HepG2 (cell line): ENCODE data around the gene SYT9. TPM values are rescaled to one million over a fixed set of nuclear protein-coding genes. Genes with fewer than 3 reads are reported as not detected.
A peak's percentile ranks its signal among the peaks of the same experiment; 100 is the strongest.

ENCODE experiments used
- ATAC-seq: fragments of 200-7000 bp; cut with Tn5 transposase; 3 replicates; pipeline ENCODE4 v1.9.1; 2020; ENCODE audit warnings: mild to moderate bottlenecking, moderate library complexity
- BruUV-seq: library from RNA; stranded (reverse); fragments of 400-500 nt; replicated peaks from 2 replicates; lab custom pipeline; 2021; lab: Mats Ljungman, UMichigan
- CTCF ChIA-PET: fragments of 300-600 bp; formaldehyde crosslinking; extraction: SDS; loops from one replicate; lab custom pipeline; 2021; ENCODE audit warnings: low total read pairs, inconsistent platforms, low intra/inter-chr PET ratio; lab: Yijun Ruan, JAX
- POLR2A ChIA-PET: fragments of 350-600 bp; sonication (Branson Sonifier 250); formaldehyde crosslinking; loops from one replicate; lab custom pipeline; 2020; ENCODE audit warnings: antibody characterized with exemption, inconsistent platforms; lab: Yijun Ruan, JAX
- DNase-seq: peaks from one replicate; pipeline ENCODE4 v3.0.0-alpha.2; 2015; ENCODE audit warnings: low spot score
- FAIRE-seq: peaks from 3 replicates; lab custom pipeline; 2011; peaks lifted over from hg19 to GRCh38; lab: Jason Lieb, UNC
- H2AFZ ChIP-seq: one replicate; pipeline ENCODE4 v1.6.1; 2011; ENCODE audit warnings: low read length, inconsistent platforms
- H3K27ac ChIP-seq: fragments of 300-600 bp; 3 replicates; pipeline ENCODE4 v1.8.0; 2011; ENCODE audit warnings: mixed run types, mild to moderate bottlenecking, mixed read lengths, low read length, inconsistent platforms; ENCODE audit not compliant: insufficient read depth; ENCODE audit errors: extremely low read length
- H3K27me3 ChIP-seq, 2 experiments: fragments of 200-600 bp in 1 of 2; 2 replicates in 1 of 2; 3 replicates in 1 of 2; pipeline versions ENCODE4 v1.6.0 to v1.8.0; 2011; ENCODE audit warnings: low read length in 2 of 2, mild to moderate bottlenecking in 2 of 2, moderate library complexity in 2 of 2, inconsistent platforms in 1 of 2; ENCODE audit not compliant: insufficient read depth in 2 of 2, control insufficient read depth in 1 of 2
- H3K36me3 ChIP-seq, 2 experiments: fragments of 200-600 bp in 1 of 2; replicated peaks in 1 of 2; 2 replicates in 1 of 2; 3 replicates in 1 of 2; pipeline versions ENCODE4 v1.5.1 to v1.8.0; 2011; ENCODE audit warnings: low read length in 2 of 2, inconsistent platforms in 1 of 2; ENCODE audit not compliant: insufficient read depth in 2 of 2, control insufficient read depth in 1 of 2
- H3K4me1 ChIP-seq: 2 replicates; pipeline ENCODE4 v1.5.1; 2012; ENCODE audit warnings: low read length, inconsistent platforms; ENCODE audit not compliant: insufficient read depth
- H3K4me2 ChIP-seq: 2 replicates; pipeline ENCODE4 v1.6.0; 2011; ENCODE audit warnings: low read depth, low read length, inconsistent platforms
- H3K4me3 ChIP-seq, 3 experiments: fragments of 200-600 bp in 1 of 3; sonication (generic), shearing (Covaris generic) in 1 of 3; replicated peaks in 1 of 3; 2 replicates each; pipeline ENCODE4 v1.5.1; 2011 to 2016; ENCODE audit warnings: low read length in 3 of 3, inconsistent platforms in 2 of 3, low read depth in 2 of 3, mild to moderate bottlenecking in 2 of 3, control low read depth in 1 of 3, mixed read lengths in 1 of 3; ENCODE audit not compliant: insufficient read depth in 1 of 3
- H3K79me2 ChIP-seq: one replicate; pipeline ENCODE4 v1.6.1; 2011; ENCODE audit warnings: low read length, inconsistent platforms; ENCODE audit not compliant: insufficient read depth
- H3K9ac ChIP-seq: 2 replicates; pipeline ENCODE4 v1.6.0; 2011; ENCODE audit warnings: mild to moderate bottlenecking, low read depth, low read length, inconsistent platforms; ENCODE audit not compliant: insufficient read depth
- H3K9me3 ChIP-seq: 2 replicates; pipeline ENCODE4 v1.5.1; 2012; ENCODE audit warnings: mild to moderate bottlenecking, low read length
- H4K20me1 ChIP-seq: 2 replicates; pipeline ENCODE4 v1.6.0; 2011; ENCODE audit warnings: inconsistent platforms, mild to moderate bottlenecking, low read length, moderate library complexity; ENCODE audit not compliant: insufficient read depth
- FOXJ3 ChIP-seq: sonication (generic); formaldehyde crosslinking; IDR thresholded peaks from 2 replicates; pipeline ENCODE4 v1.4.0; 2020; ENCODE audit warnings: missing genetic modification reagents, mild to moderate bottlenecking, borderline replicate concordance
- MED8 ChIP-seq: sonication (generic); formaldehyde crosslinking; IDR thresholded peaks from 2 replicates; pipeline ENCODE4 v1.8.1; 2023; ENCODE audit warnings: mild to moderate bottlenecking, missing genetic modification reagents; ENCODE audit not compliant: insufficient replicate concordance
- NFE2 ChIP-seq: sonication (generic); formaldehyde crosslinking; IDR thresholded peaks from 2 replicates; pipeline ENCODE4 v1.4.0; 2020; ENCODE audit warnings: missing genetic modification reagents
- PHF21A ChIP-seq: sonication (generic); formaldehyde crosslinking; IDR thresholded peaks from 2 replicates; pipeline ENCODE4 v1.5.0; 2020; ENCODE audit warnings: mild to moderate bottlenecking, missing genetic modification reagents
- SALL1 ChIP-seq: sonication (generic); formaldehyde crosslinking; IDR thresholded peaks from 2 replicates; pipeline ENCODE4 v1.8.0; 2022; ENCODE audit warnings: mild to moderate bottlenecking, missing genetic modification reagents
- STAG1 ChIP-seq: sonication (generic); formaldehyde crosslinking; IDR thresholded peaks from 2 replicates; pipeline ENCODE4 v1.4.0; 2020; ENCODE audit warnings: missing genetic modification reagents
- TEAD3 ChIP-seq: optimal IDR thresholded peaks from 2 replicates; pipeline ENCODE3; 2016; ENCODE audit warnings: borderline replicate concordance
- TGIF2 ChIP-seq: IDR thresholded peaks from 2 replicates; pipeline ENCODE4 v1.6.1; 2016; ENCODE audit warnings: control low read depth, missing compliant biosample characterization
- WGBS: methylation state at CpG from one replicate; pipeline ENCODE4 v1.1.6; 2017; ENCODE audit warnings: low lambda C conversion rate; 5-methylcytosine and 5-hydroxymethylcytosine counted together
- in situ Hi-C: cut with HindIII; loops from 2 replicates; pipeline ENCODE4 v1.10.0; 2017; ENCODE audit warnings: low pct_unique_long_range_greater_than_20kb; ENCODE audit not compliant: extremely low pct_ligation_motif_present
- intact Hi-C: fragments of 100-400 bp; cut with micrococcal nuclease; formaldehyde crosslinking; loops from one replicate; pipeline ENCODE4 v1.10.0; 2022; ENCODE audit not compliant: unreplicated experiment
- polyA plus RNA-seq, 8 experiments: library from polyadenylated mRNA; depleted of rRNA in 3 of 8; stranded (reverse) in 7 of 8; unstranded in 1 of 8; fragments of >200 nt; fragmentation: Illumina TruSeq in 4 of 8; extraction: Trizol in 4 of 8; gene quantifications; 2 replicates each; pipeline versions ENCODE4 v1.2.1 to v1.2.3, GENCODE V29; 2011 to 2016; ENCODE audit warnings: low read depth in 4 of 8, missing spikeins in 1 of 8, mixed read lengths in 1 of 8; ENCODE audit not compliant: insufficient read depth in 1 of 8
- total RNA-seq, 5 experiments: library from RNA; depleted of rRNA; stranded (reverse); fragments of >200 nt; fragmentation: Illumina TruSeq; extraction: Trizol; gene quantifications; 2 replicates each; pipeline ENCODE4 v1.2.3, GENCODE V29; 2016; ENCODE audit warnings: low read depth in 1 of 5
- TF ChIP-seq, protein P1 (sequence below): sonication (generic); formaldehyde crosslinking; IDR thresholded peaks from 2 replicates; pipeline ENCODE4 v1.5.0; 2020; ENCODE audit warnings: mild to moderate bottlenecking, missing genetic modification reagents, moderate library complexity
- TF ChIP-seq, protein P2 (sequence below): sonication (generic); formaldehyde crosslinking; IDR thresholded peaks from 2 replicates; pipeline ENCODE4 v1.4.0; 2020; ENCODE audit warnings: mild to moderate bottlenecking, missing genetic modification reagents
- TF ChIP-seq, protein P3 (sequence below): sonication (generic); formaldehyde crosslinking; IDR thresholded peaks from 2 replicates; pipeline ENCODE4 v1.8.1; 2023; ENCODE audit warnings: mild to moderate bottlenecking, moderate library complexity, missing genetic modification reagents

Gene SYT9
- total and polyA plus RNA-seq, 2 of the 13 experiments (the other 11 are each of a cell fraction or from before 2014, with no cell fraction given), result not detected

DNA sequence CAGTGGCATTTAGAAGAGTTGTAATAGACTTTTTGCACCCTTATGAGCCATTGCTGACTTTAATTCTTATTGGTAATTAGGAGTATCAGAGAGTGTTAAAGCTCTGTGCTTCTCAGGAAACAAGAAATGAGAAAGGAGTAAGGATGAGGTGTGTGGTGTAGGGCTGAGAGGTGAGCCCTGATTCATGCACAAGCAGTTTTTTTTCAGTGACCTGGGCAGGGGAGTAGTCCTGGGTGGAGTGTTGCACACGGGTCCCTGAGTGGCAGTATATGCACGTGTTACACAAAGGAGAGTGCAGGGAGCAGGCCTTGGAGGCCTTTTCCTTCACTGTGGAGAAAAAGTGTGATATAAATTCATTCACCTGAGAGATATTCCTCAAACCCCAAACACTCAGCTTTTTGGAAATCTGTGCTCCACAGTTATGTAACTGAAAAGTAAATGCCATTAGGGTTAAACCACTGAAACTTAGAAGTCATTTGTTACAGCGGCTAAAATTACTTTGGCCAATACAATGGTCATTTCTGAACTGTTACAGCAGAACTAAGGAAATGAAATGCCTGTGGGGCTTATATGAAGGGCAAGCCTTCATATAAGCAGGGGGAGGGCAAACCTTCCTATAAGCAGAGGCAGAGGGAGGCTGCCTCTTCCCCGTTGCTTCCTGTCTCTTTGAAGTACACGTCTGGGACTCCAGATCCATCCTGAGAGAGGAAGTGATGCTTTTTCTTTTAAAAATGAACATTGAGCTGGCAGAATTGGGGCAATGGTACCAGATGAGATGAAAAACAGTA, 171.0 kb downstream of the SYT9 start:
- DNase-seq, result no peak
- no TSS peak for BruUV-seq
- CTCF ChIA-PET, result no interaction called here
- intact Hi-C loops, result no loop called here
- no peak overlapping the region for H3K4me2 ChIP-seq
- no peaks in the 10 kb centered on the region for H3K9me3 ChIP-seq
- no peak for ATAC-seq
- in situ Hi-C loops, result no loop called here
- H3K27ac ChIP-seq, result no peak overlapping the region
- TF ChIP-seq NFE2 (no peak), STAG1 (CRISPR knock-in tag) (0 out of 2 replicates have a peak, but pooled peaks have one; percentile 14)
- TF ChIP-seq, protein P1, sequence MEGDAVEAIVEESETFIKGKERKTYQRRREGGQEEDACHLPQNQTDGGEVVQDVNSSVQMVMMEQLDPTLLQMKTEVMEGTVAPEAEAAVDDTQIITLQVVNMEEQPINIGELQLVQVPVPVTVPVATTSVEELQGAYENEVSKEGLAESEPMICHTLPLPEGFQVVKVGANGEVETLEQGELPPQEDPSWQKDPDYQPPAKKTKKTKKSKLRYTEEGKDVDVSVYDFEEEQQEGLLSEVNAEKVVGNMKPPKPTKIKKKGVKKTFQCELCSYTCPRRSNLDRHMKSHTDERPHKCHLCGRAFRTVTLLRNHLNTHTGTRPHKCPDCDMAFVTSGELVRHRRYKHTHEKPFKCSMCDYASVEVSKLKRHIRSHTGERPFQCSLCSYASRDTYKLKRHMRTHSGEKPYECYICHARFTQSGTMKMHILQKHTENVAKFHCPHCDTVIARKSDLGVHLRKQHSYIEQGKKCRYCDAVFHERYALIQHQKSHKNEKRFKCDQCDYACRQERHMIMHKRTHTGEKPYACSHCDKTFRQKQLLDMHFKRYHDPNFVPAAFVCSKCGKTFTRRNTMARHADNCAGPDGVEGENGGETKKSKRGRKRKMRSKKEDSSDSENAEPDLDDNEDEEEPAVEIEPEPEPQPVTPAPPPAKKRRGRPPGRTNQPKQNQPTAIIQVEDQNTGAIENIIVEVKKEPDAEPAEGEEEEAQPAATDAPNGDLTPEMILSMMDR, result peak; percentile 27; the same call in 1 of the 2 replicates
- WGBS, result 7% methylated on average over 5 of the region's 5 CpGs
- no peaks in the 10 kb centered on the region for H3K4me1 ChIP-seq
- H3K9ac ChIP-seq, result no peak overlapping the region
- no peak overlapping the region for H3K4me3 ChIP-seq
- H2AFZ ChIP-seq, result no peak overlapping the region
- no peaks in the 10 kb centered on the region for H3K36me3 ChIP-seq
- no peaks in the 10 kb centered on the region for H4K20me1 ChIP-seq
- POLR2A ChIA-PET, result no interaction called here
- FAIRE-seq, result no peak
- peaks cover 0 to 13% of the 10 kb centered on the region in 2 experiments; a peak in 1 of 5 replicates for H3K27me3 ChIP-seq
- no peaks in the 10 kb centered on the region for H3K79me2 ChIP-seq

DNA sequence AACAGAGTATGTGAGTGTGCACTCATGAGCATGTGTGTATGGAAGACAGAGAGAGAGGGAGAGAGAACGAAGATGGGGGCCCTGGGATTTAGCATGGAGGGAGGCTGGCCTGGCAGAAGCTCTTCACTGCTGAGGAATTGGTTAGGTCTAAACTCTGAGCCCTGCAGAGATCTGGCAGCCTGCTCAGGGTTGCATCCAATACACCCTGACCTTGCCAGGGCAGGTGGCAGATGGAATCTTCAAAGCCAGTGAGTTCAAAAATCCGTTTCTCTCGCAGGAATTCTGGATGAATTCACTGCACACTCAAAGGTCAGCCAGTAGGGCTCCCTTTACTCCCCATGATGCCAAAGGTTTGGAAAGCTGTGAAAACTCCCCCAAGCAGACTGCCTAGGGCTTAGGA, 172.2 kb downstream of the SYT9 start:
- H3K27ac ChIP-seq, result no peak overlapping the region
- H3K27me3 ChIP-seq, result peaks cover 0 to 16% of the 10 kb centered on the region in 2 experiments; a peak in 1 of 5 replicates
- H3K36me3 ChIP-seq, result no peaks in the 10 kb centered on the region
- H2AFZ ChIP-seq, result no peak overlapping the region
- CTCF ChIA-PET, result no interaction called here
- WGBS, result 0% methylated on average over 3 of the region's 3 CpGs
- no peak overlapping the region for H3K4me3 ChIP-seq
- intact Hi-C loops, result no loop called here
- POLR2A ChIA-PET, result no interaction called here
- H3K9me3 ChIP-seq, result no peaks in the 10 kb centered on the region
- no peak for DNase-seq
- H3K4me2 ChIP-seq, result no peak overlapping the region
- H3K4me1 ChIP-seq, result no peaks in the 10 kb centered on the region
- no peaks in the 10 kb centered on the region for H4K20me1 ChIP-seq
- no peaks in the 10 kb centered on the region for H3K79me2 ChIP-seq
- no TSS peak for BruUV-seq
- no peak for FAIRE-seq
- in situ Hi-C loops, result no loop called here
- no peak for ATAC-seq
- no peak overlapping the region for H3K9ac ChIP-seq
- TF ChIP-seq TGIF2 (CRISPR knock-in tag) (no peak), FOXJ3 (CRISPR knock-in tag) (no peak), MED8 (CRISPR knock-in tag) (no peak), PHF21A (no peak), SALL1 (CRISPR knock-in tag) (no peak), TEAD3 (CRISPR knock-in tag) (no peak)
- TF ChIP-seq, protein P2, sequence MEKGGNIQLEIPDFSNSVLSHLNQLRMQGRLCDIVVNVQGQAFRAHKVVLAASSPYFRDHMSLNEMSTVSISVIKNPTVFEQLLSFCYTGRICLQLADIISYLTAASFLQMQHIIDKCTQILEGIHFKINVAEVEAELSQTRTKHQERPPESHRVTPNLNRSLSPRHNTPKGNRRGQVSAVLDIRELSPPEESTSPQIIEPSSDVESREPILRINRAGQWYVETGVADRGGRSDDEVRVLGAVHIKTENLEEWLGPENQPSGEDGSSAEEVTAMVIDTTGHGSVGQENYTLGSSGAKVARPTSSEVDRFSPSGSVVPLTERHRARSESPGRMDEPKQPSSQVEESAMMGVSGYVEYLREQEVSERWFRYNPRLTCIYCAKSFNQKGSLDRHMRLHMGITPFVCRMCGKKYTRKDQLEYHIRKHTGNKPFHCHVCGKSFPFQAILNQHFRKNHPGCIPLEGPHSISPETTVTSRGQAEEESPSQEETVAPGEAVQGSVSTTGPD (CRISPR knock-in tag), result no peak
- TF ChIP-seq, protein P3, sequence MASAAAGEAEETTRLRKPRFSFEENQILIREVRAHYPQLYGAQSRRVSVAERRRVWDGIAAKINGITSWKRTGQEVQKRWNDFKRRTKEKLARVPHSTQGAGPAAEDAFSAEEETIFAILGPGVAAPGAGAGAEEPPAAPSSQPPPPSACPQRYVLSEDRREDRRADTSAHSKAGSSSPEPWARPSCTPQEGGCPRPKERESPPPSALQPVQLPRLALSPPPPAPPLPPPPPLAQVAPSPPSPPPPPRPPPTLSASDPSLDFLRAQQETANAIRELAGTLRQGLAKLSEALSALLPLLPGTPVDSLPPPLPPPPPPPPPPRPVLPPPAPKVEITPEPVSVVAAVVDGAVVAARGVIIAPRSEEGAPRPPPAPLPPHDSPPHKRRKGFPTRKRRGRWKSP (CRISPR knock-in tag), result no peak
